Measurements from ENCODE around the gene SV2B. TPM values are rescaled to one million over a fixed set of nuclear protein-coding genes. Genes with fewer than 3 reads are reported as not detected.

SV2B gene
- total RNA-seq, 1 experiment from 2014 or later: not detected

- Histone ChIP-seq H3K27me3 (ENCODE audit: insufficient read depth, low read depth) (peaks cover 61% of the 10 kb centered on the region), H3K4me3 (no peak overlapping the region), H3F3A (ENCODE audit: insufficient read depth, low read depth) (no peaks in the 10 kb centered on the region), H3K4me1 (replicated peaks; ENCODE audit: insufficient read depth) (no peaks in the 10 kb centered on the region), H3K27ac (no peak overlapping the region), H3K4me2 (no peak overlapping the region), H2AFZ (no peak overlapping the region), H3K9me3 (ENCODE audit: insufficient read depth, low read depth) (no peaks in the 10 kb centered on the region), H3K9me2 (ENCODE audit: insufficient read depth) (no peaks in the 10 kb centered on the region), H3K36me3 (ENCODE audit: low read depth) (no peaks in the 10 kb centered on the region), H3K79me2 (ENCODE audit: low read depth) (no peaks in the 10 kb centered on the region), H4K20me1 (ENCODE audit: insufficient read depth) (no peaks in the 10 kb centered on the region)
- intact Hi-C loops (cut with micrococcal nuclease; ENCODE audit: unreplicated experiment): no loop called here
- no peak for TF ChIP-seq EZH2 (IDR thresholded peaks at IDR 0.05; ENCODE audit: low read depth)
- TF ChIP-seq, protein P1, sequence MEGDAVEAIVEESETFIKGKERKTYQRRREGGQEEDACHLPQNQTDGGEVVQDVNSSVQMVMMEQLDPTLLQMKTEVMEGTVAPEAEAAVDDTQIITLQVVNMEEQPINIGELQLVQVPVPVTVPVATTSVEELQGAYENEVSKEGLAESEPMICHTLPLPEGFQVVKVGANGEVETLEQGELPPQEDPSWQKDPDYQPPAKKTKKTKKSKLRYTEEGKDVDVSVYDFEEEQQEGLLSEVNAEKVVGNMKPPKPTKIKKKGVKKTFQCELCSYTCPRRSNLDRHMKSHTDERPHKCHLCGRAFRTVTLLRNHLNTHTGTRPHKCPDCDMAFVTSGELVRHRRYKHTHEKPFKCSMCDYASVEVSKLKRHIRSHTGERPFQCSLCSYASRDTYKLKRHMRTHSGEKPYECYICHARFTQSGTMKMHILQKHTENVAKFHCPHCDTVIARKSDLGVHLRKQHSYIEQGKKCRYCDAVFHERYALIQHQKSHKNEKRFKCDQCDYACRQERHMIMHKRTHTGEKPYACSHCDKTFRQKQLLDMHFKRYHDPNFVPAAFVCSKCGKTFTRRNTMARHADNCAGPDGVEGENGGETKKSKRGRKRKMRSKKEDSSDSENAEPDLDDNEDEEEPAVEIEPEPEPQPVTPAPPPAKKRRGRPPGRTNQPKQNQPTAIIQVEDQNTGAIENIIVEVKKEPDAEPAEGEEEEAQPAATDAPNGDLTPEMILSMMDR (conservative IDR thresholded peaks at IDR 0.05): no peak
- BruUV-seq (replicated peaks): no TSS peak
- ChIA-PET POLR2A (ENCODE audit: unreplicated experiment) (no interaction called here), CTCF (no interaction called here)
- DNase-seq: no peak
Measured at GRCh38 chr15:91243826-91244225, 143.8 kb downstream of the SV2B start.

DNA sequence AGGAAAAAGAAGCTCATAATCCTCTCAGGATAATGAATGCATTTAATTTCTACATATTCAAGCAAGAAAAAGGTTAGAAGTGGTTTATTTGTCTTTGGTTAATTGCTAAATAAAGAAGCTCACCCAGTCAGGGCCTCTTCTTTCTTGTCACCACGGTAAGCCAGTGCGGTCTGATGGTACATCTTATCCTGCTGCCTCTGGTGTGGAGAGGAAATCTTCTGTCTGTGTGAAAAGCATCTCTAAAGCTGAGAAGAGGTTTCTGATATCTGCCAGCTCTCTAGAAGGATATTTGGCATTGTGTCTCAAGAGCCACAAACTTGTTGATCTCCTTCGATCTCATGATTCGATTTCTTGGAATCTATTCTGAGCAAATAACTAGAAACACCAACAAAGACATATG lies 144.9 kb downstream of the SV2B start:
- Histone ChIP-seq H3K36me3 (ENCODE audit: low read depth) (no peaks in the 10 kb centered on the region), H3K9me2 (ENCODE audit: insufficient read depth) (no peaks in the 10 kb centered on the region), H3K4me2 (no peak overlapping the region), H3K79me2 (ENCODE audit: low read depth) (no peaks in the 10 kb centered on the region), H3K27me3 (ENCODE audit: insufficient read depth, low read depth) (peaks cover 61% of the 10 kb centered on the region), H2AFZ (no peak overlapping the region), H3K4me1 (replicated peaks; ENCODE audit: insufficient read depth) (no peaks in the 10 kb centered on the region), H4K20me1 (ENCODE audit: insufficient read depth) (no peaks in the 10 kb centered on the region), H3K27ac (no peak overlapping the region), H3F3A (ENCODE audit: insufficient read depth, low read depth) (no peaks in the 10 kb centered on the region), H3K9me3 (ENCODE audit: insufficient read depth, low read depth) (no peaks in the 10 kb centered on the region), H3K4me3 (no peak overlapping the region)
- no peak for DNase-seq
- TF ChIP-seq, protein P1 (conservative IDR thresholded peaks at IDR 0.05): no peak
- TF ChIP-seq EZH2 (IDR thresholded peaks at IDR 0.05; ENCODE audit: low read depth): no peak
- intact Hi-C loops (cut with micrococcal nuclease; ENCODE audit: unreplicated experiment): no loop called here
- BruUV-seq (replicated peaks): no TSS peak
- ChIA-PET CTCF (no interaction called here), POLR2A (ENCODE audit: unreplicated experiment) (no interaction called here)

- POLR2A ChIA-PET (ENCODE audit: unreplicated experiment): interaction anchor here (0.6 kb wide), 1 partner anchor 25 kb away, joined by 4 read pairs; no protein-coding TSS in a partner anchor
- Histone ChIP-seq H2AFZ (no peak overlapping the region), H4K20me1 (ENCODE audit: insufficient read depth) (no peaks in the 10 kb centered on the region), H3K9me2 (ENCODE audit: insufficient read depth) (no peaks in the 10 kb centered on the region), H3F3A (ENCODE audit: insufficient read depth, low read depth) (no peaks in the 10 kb centered on the region), H3K79me2 (ENCODE audit: low read depth) (no peaks in the 10 kb centered on the region), H3K4me1 (replicated peaks; ENCODE audit: insufficient read depth) (no peaks in the 10 kb centered on the region), H3K36me3 (ENCODE audit: low read depth) (no peaks in the 10 kb centered on the region), H3K4me2 (no peak overlapping the region), H3K27me3 (ENCODE audit: insufficient read depth, low read depth) (peaks cover 60% of the 10 kb centered on the region), H3K9me3 (ENCODE audit: insufficient read depth, low read depth) (no peaks in the 10 kb centered on the region), H3K27ac (no peak overlapping the region), H3K4me3 (no peak overlapping the region)
- TF ChIP-seq EZH2 (IDR thresholded peaks at IDR 0.05; ENCODE audit: low read depth): no peak
- TF ChIP-seq, protein P1 (conservative IDR thresholded peaks at IDR 0.05): no peak
- intact Hi-C loops (cut with micrococcal nuclease; ENCODE audit: unreplicated experiment): loop anchor here (1.0 kb wide), 1 partner anchor 191 kb away; no protein-coding TSS in a partner anchor
- BruUV-seq (replicated peaks): no TSS peak
- no peak for DNase-seq
- CTCF ChIA-PET: interaction anchor here (0.5 kb wide), 1 partner anchor 318 kb away, joined by 5 read pairs; no protein-coding TSS in a partner anchor
Measured at GRCh38 chr15:91246998-91247397, 146.9 kb downstream of the SV2B start.
